GM12865 (cell line): ENCODE results near the gene FGF14.

Source experiments
- DNase-seq: peaks from one replicate; pipeline ENCODE4 v3.0.0; 2010; ENCODE audit warnings: low read depth
- H3K4me3 ChIP-seq: 2 replicates; pipeline ENCODE4 v1.5.1; 2011; ENCODE audit warnings: mild to moderate bottlenecking, low read depth, low read length, control low read depth
- CTCF ChIP-seq: IDR thresholded peaks from 2 replicates; pipeline ENCODE4 v1.5.1; 2011; ENCODE audit warnings: low read length, control low read depth, low read depth, inconsistent platforms; ENCODE audit not compliant: insufficient read depth; ENCODE audit errors: missing control alignments

Gene FGF14

DNA sequence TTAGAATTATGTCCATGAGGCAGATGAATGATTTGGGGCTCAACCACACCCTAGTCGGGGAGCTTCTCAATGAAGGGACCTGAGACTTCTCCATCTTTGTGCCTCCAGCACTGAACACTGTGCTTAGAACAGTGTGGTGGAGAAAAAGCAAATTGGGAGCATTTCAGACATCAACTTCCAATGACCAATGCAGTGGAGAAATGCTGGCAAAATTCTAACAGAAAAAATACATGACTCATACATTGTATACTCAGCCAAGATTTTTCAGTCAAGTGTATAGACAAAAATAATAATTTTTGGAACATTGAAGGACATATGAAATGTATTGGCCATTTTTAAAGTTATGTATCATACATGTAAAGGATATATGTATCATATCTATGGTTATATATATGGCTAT is 134.7 kb downstream of the FGF14 start:
- H3K4me3 ChIP-seq = no peak overlapping the region
- DNase-seq = no peak
- no peak for TF ChIP-seq CTCF

- TF ChIP-seq CTCF = no peak
- DNase-seq = no peak
- H3K4me3 ChIP-seq = no peak overlapping the region
These were observed 140.0 kb downstream of the FGF14 start for GRCh38 chr13:102261809-102262208.

GRCh38 chr13:102261316-102261715 is 140.5 kb downstream of the FGF14 start:
- DNase-seq = no peak
- TF ChIP-seq CTCF = no peak
- H3K4me3 ChIP-seq = no peak overlapping the region

GRCh38 chr13:102260256-102260655 is 141.6 kb downstream of the FGF14 start:
- DNase-seq = no peak
- no peak overlapping the region for H3K4me3 ChIP-seq
- no peak for TF ChIP-seq CTCF

- no peak overlapping the region for H3K4me3 ChIP-seq
- TF ChIP-seq CTCF = no peak
- DNase-seq = no peak
These were observed 146.4 kb downstream of the FGF14 start for GRCh38 chr13:102255409-102255808.

DNA sequence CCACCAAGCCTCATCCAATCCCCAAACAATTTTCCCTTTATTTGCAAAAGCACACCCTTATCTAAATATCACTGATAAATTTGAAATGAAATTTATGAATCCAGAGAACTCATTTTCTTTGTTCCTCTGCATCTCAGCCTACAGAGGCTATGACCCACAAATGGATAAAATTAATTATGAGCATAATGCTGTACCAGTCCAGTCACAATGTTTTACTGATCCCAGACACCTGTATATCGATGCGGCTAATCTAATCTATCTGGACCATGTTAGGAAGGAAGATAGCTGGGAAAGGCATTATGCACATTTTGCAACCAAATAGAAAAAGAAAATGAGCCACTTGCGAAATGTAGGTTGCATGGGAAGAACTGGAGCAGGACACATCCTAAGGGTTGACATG is 150.0 kb downstream of the FGF14 start:
- TF ChIP-seq CTCF = no peak
- DNase-seq = no peak
- H3K4me3 ChIP-seq = no peak overlapping the region

- no peak overlapping the region for H3K4me3 ChIP-seq
- DNase-seq = no peak
- TF ChIP-seq CTCF = no peak
These were observed 151.4 kb downstream of the FGF14 start for GRCh38 chr13:102250448-102250847.
